H1 (cell line): ENCODE data around the gene TXN2. TPM values are rescaled to one million over a fixed set of nuclear protein-coding genes. Genes with fewer than 3 reads are reported as not detected.

Experiments used
- ATF3 ChIP-seq: IDR thresholded peaks from 2 replicates; pipeline ENCODE4 v1.6.1; 2011; ENCODE audit warnings: low read depth, mild to moderate bottlenecking, low read length; ENCODE audit not compliant: insufficient read depth
- CBX8 ChIP-seq: fragments of 300-800, 300-1000 bp; sonication (generic); IDR thresholded peaks from 2 replicates; pipeline ENCODE4 v1.7.1; 2016; ENCODE audit warnings: low read depth, low read length, borderline replicate concordance
- CHD7 ChIP-seq: fragments of 300-600 bp; sonication (generic); IDR thresholded peaks from 2 replicates; pipeline ENCODE4 v1.7.1; 2012; ENCODE audit warnings: low read length, moderate library complexity, mild to moderate bottlenecking, inconsistent platforms; ENCODE audit not compliant: insufficient replicate concordance
- JUND ChIP-seq: IDR thresholded peaks from 2 replicates; pipeline ENCODE4 v1.6.1; 2011; ENCODE audit warnings: mild to moderate bottlenecking, improper control_type of control experiment, low read length
- NRF1 ChIP-seq: IDR thresholded peaks from 2 replicates; pipeline ENCODE4 v1.6.1; 2011; ENCODE audit warnings: mild to moderate bottlenecking, low read depth, low read length, improper control_type of control experiment
- POLR2A ChIP-seq, 2 experiments: IDR thresholded peaks; 1 replicate in 1 of 2; 2 replicates in 1 of 2; pipeline ENCODE4 v1.6.1; 2011; ENCODE audit warnings: low read depth in 2 of 2, low read length in 2 of 2, mild to moderate bottlenecking in 2 of 2; ENCODE audit errors: control extremely low read depth in 1 of 2
- SIX5 ChIP-seq: IDR thresholded peaks from 2 replicates; pipeline ENCODE4 v1.6.1; 2011; ENCODE audit warnings: mild to moderate bottlenecking, low read depth, low read length
- SP2 ChIP-seq: IDR thresholded peaks from 2 replicates; pipeline ENCODE4 v1.6.1; 2012; ENCODE audit warnings: mild to moderate bottlenecking, low read length, inconsistent platforms
- SUZ12 ChIP-seq: fragments of 200-600 bp; sonication (generic); IDR thresholded peaks from 2 replicates; pipeline ENCODE4 v1.6.1; 2012; ENCODE audit warnings: mild to moderate bottlenecking, inconsistent platforms, low read length, moderate library complexity, mixed read lengths
- polyA plus RNA-seq, 7 experiments: library from polyadenylated mRNA; depleted of rRNA in 3 of 7; stranded (reverse) in 5 of 7; unstranded in 2 of 7; fragments of >200 nt in 5 of 7; fragments of 200-250 nt in 2 of 7; gene quantifications; 1 replicate in 5 of 7; 2 replicates in 1 of 7; 4 replicates in 1 of 7; pipeline versions ENCODE4 v1.2.1 to v1.2.3, GENCODE V29; 2011 to 2013; ENCODE audit warnings: missing spikeins in 2 of 7, mixed read lengths in 2 of 7
- total RNA-seq: library from RNA; stranded (reverse); fragmentation: NEBNext Ultra II Directional; extraction: Animal tissue kit (Norgen Biotek cat#: 25700); gene quantifications from 2 replicates; pipeline ENCODE4 v1.2.1, GENCODE V29; 2021

Gene TXN2
- total and polyA plus RNA-seq, 2 of the 8 experiments (the other 6 are each of a cell fraction or from before 2014, with no cell fraction given): 47.5 to 116 TPM

GRCh38 chr22:36475341-36475740 lies 6.1 kb downstream of the TXN2 start (continued):
- no peak for TF ChIP-seq NRF1
- TF ChIP-seq POLR2A (IDR thresholded peaks at IDR 0.05; ENCODE audit: control extremely low read depth in 1 of 2, low read depth in 2 of 2, low read length in 2 of 2): no peak
- no peak for TF ChIP-seq CHD7
- no peak for TF ChIP-seq SUZ12
- TF ChIP-seq JUND: no peak
- no peak for TF ChIP-seq CBX8
- TF ChIP-seq ATF3: no peak
- TF ChIP-seq SP2: no peak
- TF ChIP-seq SIX5: no peak
